Fibroblast of the aortic adventitia (primary cell): Measurements from ENCODE around the gene NDUFAF2. TPM values are rescaled to one million over a fixed set of nuclear protein-coding genes. Genes with fewer than 3 reads are reported as not detected.

Source experiments
- DNase-seq: peaks from one replicate; pipeline ENCODE4 v3.0.0-alpha.2; 2010; ENCODE audit warnings: low read depth
- H3K4me3 ChIP-seq: 2 replicates; pipeline ENCODE4 v1.5.1; 2011; ENCODE audit warnings: low read depth, mild to moderate bottlenecking, control low read depth, low read length, moderate library complexity
- CTCF ChIP-seq: IDR thresholded peaks from 2 replicates; pipeline ENCODE4 v1.5.1; 2011; ENCODE audit warnings: mild to moderate bottlenecking, low read length, control low read depth, inconsistent platforms; ENCODE audit not compliant: insufficient read depth
- total RNA-seq: library from RNA; depleted of rRNA; stranded (reverse); fragments of >200 nt; gene quantifications from 2 replicates; pipeline ENCODE4 v1.2.3, GENCODE V29; 2012; ENCODE audit warnings: low replicate concordance

The NDUFAF2 gene
- total RNA-seq, 1 donor = 50.8 TPM

DNA sequence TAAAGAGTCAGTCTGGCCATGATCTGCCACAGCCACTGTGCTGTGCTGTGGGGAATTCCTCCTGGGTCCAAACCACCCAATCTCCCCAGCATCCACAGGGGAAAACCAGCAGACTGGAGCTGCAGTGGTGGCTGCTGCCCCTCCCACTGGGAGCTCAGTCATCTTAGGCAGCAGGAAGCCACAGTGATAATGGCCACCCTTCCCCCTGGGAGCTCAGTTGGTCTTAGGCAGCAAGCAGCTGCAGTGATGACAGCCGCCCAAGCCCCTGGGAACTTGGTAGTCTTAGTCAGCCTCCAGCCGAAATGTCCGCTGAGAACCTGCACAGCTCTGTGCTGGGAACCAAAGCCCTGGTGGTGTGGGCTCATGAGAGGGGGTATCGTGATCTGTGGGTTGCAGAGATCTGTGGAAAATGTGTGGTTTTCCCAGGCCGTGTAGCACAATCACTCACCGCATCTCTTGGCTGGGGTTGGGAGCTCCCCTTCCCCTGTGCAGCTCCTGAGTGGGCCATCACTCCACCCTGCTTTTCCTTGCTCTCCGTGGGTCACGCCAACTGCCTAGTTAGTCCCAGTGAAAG, 255.7 kb downstream of the NDUFAF2 start:
- TF ChIP-seq CTCF = no peak
- no peak overlapping the region for H3K4me3 ChIP-seq
- no peak for DNase-seq

DNA sequence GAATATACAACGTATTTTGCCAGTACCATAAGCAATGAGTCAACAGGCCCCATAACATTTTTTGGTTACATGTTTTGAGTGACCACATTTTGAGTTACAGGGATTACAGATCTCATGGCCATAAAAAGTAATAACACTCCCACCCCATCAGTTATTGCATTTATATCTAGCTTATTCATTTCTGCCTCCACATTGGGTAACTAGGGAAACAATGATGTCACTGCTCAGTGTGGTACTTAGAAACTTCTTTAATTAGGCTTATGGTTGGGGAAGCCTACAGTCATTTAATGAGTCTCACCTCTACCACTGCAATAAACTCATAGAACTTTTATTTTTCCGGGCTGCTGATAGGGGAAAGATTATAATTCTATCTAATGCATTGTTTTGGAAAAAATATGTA, 257.2 kb downstream of the NDUFAF2 start:
- no peak overlapping the region for H3K4me3 ChIP-seq
- DNase-seq = no peak
- TF ChIP-seq CTCF = no peak

Other genes starting within 250 kb of the NDUFAF2 start
- gene DEPDC1B, start 245.0 kb upstream of the NDUFAF2 start, total RNA-seq = 1.2 and 8.0 TPM in 2 replicates
- 0.18 TPM in 1 of 2 replicates, not detected in the other for gene ELOVL7, start 100.9 kb upstream of the NDUFAF2 start, total RNA-seq
- gene ERCC8, start 135 bp upstream of the NDUFAF2 start, total RNA-seq = 4.8 and 25.5 TPM in 2 replicates
- 41.5 and 43.9 TPM in 2 replicates for gene SMIM15, start 217.3 kb downstream of the NDUFAF2 start, total RNA-seq